Activated CD4-positive, CD25-positive, alpha-beta regulatory T cell treated with anti-CD3 and anti-CD28 coated beads, Interleukin-2, amount 50 U/mL, for 72 hours (primary cell): ENCODE measurements around the gene PPP2R2C.

Source experiments
- DNase-seq: peaks from one replicate; pipeline ENCODE4 v3.0.0; 2021

The PPP2R2C gene

DNA sequence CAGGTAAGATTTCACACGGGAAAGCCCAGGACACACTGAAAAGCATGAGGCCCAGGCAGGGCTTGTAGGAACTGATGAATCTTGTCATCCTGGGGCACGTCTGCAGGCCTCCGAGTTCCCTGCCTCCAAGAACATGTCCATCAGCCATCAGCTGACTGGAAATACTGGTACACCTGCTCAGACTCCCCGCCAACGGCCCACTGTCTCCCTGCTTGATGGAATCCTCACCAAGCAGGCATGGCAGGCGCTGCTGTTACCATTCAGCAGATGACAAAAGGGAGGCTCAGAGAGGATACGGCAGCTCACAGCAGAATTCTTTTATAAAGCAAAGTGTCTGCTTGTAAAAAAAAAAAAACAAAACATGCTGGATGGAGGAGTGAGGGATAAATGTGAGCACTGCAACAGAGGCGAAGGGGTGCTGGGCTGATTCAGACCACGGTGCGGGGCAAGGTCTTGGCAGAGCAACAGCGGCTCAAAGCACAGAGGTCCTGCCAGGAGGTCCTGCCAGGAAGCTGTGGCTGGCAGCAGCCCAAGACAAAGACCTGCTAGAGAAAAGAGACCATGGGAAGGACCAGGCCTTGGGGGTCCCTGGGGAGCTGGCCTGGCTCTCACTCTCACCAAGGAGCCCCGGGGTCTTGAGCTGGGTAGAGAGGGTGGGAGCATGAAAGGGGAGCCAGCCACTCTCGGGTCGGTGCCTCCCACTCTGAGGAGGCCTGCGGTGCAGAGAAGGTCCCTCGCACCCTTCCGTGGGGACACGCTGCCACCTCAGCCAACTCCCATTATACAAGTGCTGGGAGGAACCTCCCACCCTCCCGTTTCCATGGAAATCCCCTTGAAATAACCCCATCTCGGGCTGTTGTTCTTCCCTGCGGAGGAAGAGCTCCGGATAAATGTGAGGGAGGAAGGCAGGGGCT is 25.6 kb downstream of the PPP2R2C start:
- no peak for DNase-seq

GRCh38 chr4:6446130-6446482 is 26.3 kb downstream of the PPP2R2C start:
- DNase-seq, result no peak

DNA sequence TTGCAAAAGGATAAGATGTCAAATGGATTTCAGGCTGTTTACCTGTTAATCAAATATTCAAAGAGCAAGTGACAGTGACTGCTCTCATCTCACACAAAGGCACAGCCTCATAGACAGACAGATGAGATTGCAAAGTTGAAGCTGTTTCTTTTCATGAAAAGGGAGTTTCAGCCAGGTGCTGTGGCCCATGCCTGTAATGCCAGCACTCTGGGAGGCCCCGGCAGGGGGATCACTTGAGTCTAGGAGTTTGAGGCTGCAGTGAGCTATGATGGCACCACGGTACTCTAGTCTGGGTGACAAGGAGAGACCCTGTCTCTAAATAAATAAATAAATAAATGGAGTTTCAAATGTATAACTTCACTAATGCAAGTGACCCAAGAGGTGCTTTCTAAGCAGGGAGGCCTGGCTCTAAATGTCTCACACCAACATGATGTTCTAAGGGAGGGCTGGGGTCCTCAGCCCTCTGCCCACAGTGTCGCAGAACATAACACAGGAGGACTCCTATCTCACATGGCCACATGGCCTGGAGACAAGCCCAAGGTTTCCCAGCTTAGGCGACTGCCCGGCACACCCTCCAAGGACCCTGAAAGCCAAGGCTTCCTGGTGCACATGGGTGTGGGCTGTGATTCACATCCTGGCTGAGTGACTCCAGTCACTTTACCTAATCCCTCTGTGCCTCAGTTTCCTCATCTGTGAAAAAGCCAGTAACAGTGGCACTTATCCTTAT is 26.8 kb downstream of the PPP2R2C start:
- no peak for DNase-seq

DNA sequence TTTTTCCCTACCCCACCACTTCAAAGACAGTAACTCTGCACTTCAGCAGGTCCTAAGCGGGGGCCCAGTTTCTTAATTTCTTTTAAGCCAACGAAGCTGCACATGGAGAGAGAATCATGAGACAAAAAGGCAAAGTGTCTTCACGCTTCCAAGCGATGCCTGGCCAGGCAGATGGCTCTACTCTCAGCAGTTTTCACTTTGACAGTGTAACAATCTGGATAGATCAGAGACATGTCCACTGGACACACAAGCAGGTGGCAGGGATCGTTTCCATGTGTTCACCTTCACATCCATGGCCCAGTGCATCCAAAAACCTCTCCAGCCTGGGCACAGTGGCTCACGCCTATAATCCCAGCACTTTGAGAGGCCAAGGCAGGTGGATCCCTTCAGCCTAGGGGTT is 27.8 kb downstream of the PPP2R2C start:
- no peak for DNase-seq

DNA sequence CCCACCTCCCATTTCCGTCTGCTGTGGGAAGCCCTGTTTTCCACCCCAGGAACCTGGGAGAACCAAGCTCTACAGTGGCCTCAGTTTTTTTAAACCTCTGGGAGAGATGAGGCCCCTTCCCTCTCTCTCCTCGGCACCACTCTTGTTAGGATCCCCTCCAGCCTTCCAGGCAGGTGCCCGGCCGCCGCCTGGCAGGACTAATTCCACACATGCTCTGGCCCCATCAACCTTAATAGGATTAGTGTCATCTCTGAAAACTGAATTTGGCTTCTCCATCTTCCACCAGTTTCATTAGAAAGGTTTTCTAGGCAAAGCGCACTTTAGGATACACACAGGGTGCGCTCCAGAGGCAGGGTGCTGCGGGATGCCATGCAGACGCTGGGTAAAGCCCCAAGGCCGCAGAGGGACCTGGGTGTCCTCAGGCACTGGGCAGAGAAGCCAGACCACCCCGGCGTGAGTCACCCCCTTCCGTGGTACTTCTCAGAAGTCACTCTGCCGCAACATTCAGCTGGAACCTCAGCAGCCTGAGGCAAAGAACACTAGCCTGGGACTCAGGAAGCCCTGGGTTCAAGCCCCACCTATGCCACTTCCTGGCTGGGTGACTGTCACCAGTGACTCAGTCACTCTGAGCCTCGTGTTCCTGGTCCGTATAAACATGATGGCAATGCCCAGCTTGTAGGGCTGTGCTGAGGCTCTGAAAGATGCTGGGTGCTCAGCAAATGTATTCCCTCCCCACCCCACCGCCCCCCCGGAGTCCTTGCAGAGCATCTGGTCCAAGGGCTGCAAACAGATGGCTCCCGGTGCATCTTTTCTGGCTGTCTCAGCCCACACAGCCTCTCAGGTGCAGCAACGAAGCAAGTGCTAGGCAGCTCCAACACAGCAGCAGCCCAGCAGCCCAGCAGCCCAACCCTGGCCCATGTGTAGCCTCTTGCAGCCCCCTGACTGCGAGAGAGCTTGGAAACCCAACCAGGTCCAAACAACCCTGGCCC is 29.1 kb downstream of the PPP2R2C start:
- DNase-seq, result no peak

GRCh38 chr4:6442555-6442954 is 29.9 kb downstream of the PPP2R2C start:
- DNase-seq, result no peak

DNA sequence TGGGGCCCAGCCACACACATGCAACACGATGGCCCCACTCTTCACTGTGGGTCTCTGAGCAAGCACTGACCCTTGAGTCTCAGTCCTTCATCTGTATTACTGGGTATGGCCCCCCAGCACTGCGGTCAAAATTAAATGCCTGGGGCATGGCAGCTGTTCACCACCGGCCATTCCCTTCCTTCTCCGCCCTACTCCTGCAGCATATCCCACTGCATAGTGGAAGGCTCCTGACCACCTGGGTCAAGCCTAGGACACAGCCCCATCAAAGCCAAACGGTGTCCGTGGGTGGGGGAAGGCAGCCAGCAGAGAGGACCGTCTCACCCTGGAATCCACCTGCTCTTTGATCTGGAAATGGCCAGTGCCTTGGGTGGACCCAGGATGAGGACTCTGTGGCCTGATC is 30.7 kb downstream of the PPP2R2C start:
- no peak for DNase-seq

DNA sequence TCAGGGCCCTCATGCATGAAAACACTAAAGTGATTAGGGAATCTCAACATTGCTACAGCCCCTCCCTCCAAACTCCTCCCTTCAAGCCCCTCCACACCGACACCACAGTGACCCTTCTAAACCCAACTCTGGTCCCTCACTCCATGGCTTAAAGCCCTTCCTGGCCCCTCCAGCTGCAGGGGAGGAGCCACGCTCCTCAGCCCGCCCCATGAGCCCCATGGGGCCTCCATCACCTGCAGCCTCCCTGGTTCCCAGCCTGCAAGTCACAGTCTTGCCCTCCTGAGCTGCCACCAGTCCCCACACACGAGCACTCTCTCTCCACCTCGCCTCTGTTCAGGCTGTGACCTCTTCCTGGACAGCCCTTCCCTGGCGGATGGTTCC is 31.2 kb downstream of the PPP2R2C start:
- DNase-seq, result no peak

GRCh38 chr4:6440506-6441201 is 31.8 kb downstream of the PPP2R2C start:
- no peak for DNase-seq

DNA sequence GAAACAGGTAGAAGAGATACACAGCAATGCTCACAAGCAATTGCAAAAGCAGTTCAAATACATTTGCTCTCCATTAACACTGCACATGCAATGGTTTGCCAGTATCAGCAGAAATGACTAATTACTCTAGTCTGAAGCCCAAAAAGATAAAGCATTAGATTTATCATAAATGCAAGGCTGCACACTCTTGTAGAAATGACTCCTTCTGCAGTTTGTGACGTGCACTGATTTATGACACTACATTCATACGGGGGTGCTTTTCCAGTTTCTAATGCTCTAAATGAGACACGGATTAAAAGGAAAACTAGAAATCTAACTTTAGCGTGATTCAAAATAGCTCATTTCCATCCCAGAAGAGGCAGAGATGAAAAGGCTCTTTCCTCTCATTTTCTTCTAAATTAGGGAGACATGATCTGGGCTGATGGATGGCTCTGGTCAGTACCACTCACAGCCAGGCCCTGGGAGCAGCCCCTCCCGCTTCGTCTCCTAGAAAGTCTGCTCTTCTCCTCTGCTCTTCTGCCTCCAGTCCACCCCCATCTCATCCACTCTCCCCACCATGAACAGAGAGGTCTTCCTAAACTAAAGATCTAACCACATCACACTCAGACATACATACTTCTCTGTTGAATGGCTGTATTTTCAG is 33.2 kb downstream of the PPP2R2C start:
- no peak for DNase-seq

GRCh38 chr4:6437826-6438238 is 34.6 kb downstream of the PPP2R2C start:
- DNase-seq, result no peak

DNA sequence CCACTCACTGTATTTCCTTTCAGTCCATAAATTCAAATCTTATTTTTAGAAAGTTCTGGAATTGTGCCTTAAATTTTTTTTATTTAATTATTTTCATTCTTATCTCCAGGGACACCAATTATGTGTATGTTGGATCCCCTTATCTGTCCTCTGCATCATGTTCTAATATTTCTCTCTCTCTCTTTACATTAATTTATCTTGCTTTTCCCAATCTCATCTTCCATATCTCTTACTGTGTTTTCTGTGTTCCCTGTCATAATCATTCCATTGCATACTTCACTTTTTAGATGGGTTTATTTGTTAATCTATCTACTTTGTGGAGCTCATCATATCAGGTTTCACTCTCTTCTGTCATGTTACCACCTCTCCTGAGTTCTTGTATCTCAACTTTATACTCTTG is 37.4 kb downstream of the PPP2R2C start:
- no peak for DNase-seq

DNA sequence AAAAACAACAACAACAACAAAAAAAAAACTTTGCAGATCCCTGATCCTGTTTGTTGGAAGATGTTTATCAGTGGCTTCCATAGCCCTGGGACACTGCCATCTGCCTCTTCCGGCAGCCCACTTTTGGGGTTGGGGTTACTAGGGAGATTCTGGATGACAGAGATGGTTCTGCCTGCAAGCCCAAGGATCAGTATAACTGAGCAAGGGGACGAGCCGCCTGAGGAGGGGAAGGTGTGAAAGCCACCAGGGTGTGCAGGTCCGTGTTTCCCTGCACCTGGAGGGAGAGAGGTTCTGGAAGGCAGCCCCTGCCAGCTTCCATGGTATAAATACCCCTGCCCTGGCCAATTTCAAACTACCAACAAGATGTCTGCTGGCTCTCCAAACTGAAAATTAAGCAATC is 41.5 kb downstream of the PPP2R2C start:
- no peak for DNase-seq

GRCh38 chr4:6427439-6428090 is 44.8 kb downstream of the PPP2R2C start:
- DNase-seq, result no peak

DNA sequence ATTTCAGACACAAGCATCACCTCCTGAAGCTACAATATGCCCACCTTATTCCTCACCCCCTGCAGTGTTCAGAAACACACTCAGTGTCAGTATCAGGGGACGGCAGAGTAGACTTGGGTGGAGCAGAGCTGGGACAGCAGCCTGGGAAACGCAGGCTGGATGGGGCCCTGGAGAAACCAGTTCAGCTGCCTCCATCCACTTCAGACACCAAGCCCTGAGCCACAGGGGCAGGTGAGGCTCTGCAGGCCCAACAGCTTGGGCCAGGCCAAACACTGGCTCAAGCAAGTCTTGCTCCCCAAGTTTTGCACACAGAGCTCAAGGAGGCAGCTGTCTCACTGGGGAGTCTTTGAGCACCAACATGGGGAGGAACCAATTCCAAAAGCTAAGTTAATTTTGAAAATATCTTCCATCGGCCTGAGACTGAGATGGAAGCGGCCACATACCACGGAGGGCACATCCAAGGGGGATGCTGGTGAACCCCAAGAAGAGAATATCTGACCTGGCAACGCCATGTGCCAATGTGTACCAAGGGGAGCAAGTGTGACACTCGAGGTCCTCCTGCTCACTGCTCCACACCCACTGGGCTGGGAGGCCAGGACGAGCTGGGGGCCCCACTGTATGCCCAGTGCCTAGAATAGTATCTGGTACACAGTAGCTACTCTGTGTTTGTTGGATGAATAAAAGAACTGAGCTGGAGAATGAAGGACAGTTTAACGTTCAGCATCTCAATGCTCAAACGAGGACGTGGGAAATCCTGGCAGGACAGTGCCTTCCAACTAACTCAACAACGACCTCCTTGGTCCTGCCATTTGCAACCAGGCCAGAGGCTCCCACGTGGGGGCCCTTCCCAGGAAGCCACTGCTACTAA is 45.6 kb downstream of the PPP2R2C start:
- no peak for DNase-seq

DNA sequence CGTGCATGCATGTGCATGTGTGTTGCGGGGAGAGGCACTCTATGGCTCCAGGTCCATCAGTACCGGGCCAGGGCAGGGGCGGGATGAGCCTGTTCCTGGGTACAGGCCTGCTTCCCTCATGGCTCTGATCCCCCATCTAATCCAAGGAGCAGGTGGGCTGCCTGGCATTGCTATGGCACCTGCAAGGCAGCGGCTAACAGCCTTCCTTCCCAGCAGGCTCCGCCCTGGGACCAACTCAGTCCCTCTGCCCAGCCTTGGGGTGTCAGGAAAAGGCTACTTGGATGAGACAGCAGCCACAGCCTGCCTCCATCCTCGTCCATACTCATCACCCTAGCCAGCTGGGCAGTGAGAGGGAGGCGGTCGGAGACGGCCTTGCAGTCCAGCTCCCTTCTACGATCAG is 46.5 kb downstream of the PPP2R2C start:
- DNase-seq, result no peak

DNA sequence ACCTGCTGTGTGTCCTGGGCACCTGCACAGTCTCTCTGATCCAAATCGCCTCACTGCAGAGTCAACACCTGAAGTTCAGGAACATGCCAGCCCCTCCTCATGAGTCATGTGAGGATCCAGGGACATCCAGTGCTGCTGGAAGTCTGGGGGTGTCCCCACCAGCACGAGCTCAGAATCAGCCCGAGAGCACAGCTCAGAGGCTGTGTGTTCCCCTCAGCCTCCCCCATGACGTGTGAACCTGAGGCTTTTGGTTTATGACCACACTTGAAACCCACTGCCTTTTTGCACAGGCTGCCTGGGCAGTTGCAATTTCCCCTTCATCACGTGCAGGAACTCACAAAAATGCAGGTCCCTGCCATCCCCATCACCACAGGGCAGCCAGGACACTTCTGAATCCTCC is 47.1 kb downstream of the PPP2R2C start:
- no peak for DNase-seq

- no peak for DNase-seq
These were observed 48.0 kb downstream of the PPP2R2C start for GRCh38 chr4:6424425-6424824.

- DNase-seq, result no peak
These were observed 48.8 kb downstream of the PPP2R2C start for GRCh38 chr4:6423575-6423974.

- DNase-seq, result no peak
These were observed 49.5 kb downstream of the PPP2R2C start for GRCh38 chr4:6422866-6423265.
